ENCODE measurements around the gene FAM13B. TPM values are rescaled to one million over a fixed set of nuclear protein-coding genes. Genes with fewer than 3 reads are reported as not detected.

The FAM13B gene
- total and polyA plus RNA-seq, 2 experiments from 2014 or later: 8.1 to 22.7 TPM

DNA sequence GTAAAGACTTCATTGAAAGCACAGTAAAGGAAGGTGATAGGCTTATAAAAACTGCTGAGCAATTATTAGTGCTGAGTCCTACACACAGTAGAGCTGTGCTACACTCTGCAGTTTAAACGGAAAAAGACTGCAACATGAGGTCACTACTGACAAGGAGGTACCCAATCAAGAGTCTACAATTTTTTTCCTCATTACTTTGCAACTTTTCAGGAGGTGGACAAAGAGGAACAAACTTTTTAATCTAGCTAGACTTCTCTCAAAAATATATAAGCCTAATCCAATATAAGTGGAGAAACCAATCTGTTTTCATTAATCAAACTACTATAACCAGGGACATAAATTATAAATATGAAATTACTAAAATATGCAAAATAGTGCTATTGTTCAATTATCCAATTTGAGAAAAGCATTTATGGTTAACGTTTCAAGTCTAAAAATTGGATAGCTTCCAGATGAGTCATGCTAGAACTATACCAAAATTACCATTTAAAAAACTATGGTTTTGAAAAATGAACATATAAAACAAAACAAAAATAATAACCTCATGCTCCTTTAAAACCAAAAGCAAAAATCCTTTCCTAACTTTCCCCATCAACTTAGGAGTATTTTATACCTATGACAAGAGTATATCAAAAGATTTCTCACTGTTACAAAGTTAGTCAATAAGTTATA, 37.7 kb downstream of the FAM13B start:
- Histone ChIP-seq H3K9me3 (ENCODE audit: low read depth) (no peaks in the 10 kb centered on the region), H3K9me2 (replicated peaks; ENCODE audit: insufficient read depth) (no peaks in the 10 kb centered on the region), H2AFZ (no peak overlapping the region), H4K20me1 (ENCODE audit: insufficient read depth, poor library complexity, severe bottlenecking) (no peaks in the 10 kb centered on the region), H3K27me3 (no peaks in the 10 kb centered on the region), H3K4me2 (no peak overlapping the region), H3K4me1 (ENCODE audit: insufficient read depth) (no peaks in the 10 kb centered on the region), H3K79me2 (peaks cover 56% of the 10 kb centered on the region), H3K27ac (no peak overlapping the region), H3K4me3 (no peak overlapping the region), H3K36me3 (replicated peaks; ENCODE audit: insufficient read depth, low read depth) (no peaks in the 10 kb centered on the region)
- TF ChIP-seq EZH2phosphoT487 (IDR thresholded peaks at IDR 0.05; ENCODE audit: low read depth, severe bottlenecking, unreplicated experiment): no peak
- TF ChIP-seq EZH2 (IDR thresholded peaks at IDR 0.05; ENCODE audit: borderline replicate concordance): no peak
- TF ChIP-seq, protein P1, sequence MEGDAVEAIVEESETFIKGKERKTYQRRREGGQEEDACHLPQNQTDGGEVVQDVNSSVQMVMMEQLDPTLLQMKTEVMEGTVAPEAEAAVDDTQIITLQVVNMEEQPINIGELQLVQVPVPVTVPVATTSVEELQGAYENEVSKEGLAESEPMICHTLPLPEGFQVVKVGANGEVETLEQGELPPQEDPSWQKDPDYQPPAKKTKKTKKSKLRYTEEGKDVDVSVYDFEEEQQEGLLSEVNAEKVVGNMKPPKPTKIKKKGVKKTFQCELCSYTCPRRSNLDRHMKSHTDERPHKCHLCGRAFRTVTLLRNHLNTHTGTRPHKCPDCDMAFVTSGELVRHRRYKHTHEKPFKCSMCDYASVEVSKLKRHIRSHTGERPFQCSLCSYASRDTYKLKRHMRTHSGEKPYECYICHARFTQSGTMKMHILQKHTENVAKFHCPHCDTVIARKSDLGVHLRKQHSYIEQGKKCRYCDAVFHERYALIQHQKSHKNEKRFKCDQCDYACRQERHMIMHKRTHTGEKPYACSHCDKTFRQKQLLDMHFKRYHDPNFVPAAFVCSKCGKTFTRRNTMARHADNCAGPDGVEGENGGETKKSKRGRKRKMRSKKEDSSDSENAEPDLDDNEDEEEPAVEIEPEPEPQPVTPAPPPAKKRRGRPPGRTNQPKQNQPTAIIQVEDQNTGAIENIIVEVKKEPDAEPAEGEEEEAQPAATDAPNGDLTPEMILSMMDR (IDR thresholded peaks at IDR 0.05; ENCODE audit: poor library complexity): no peak
- DNase-seq (ENCODE audit: low spot score): no peak
- WGBS (ENCODE audit: low lambda C conversion rate, missing lambda C conversion rate): 48% methylated on average over 2 of the region's 2 CpGs

DNA sequence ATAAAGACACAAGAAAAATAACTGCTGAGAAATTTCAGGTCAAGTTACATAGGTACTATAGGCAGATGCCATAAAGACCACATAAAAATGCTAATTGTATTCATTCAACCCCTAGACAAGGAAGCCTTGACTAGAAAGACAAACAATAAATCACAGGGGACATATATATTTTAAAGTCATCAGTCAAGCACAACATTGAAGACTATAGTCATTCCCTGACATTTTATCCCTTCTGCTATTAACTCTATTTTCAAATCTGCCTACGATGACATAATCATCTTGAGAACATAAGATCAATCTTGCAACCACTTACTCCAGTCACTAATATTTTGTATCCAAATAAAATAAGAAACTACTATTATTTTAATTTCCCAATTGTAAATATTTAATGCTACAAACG, 38.3 kb downstream of the FAM13B start:
- Histone ChIP-seq H4K20me1 (ENCODE audit: insufficient read depth, poor library complexity, severe bottlenecking) (no peaks in the 10 kb centered on the region), H3K4me3 (no peak overlapping the region), H3K4me2 (no peak overlapping the region), H3K27me3 (no peaks in the 10 kb centered on the region), H3K27ac (no peak overlapping the region), H3K9me3 (ENCODE audit: low read depth) (no peaks in the 10 kb centered on the region), H3K4me1 (ENCODE audit: insufficient read depth) (no peaks in the 10 kb centered on the region), H3K9me2 (replicated peaks; ENCODE audit: insufficient read depth) (no peaks in the 10 kb centered on the region), H3K36me3 (replicated peaks; ENCODE audit: insufficient read depth, low read depth) (no peaks in the 10 kb centered on the region), H3K79me2 (peaks cover 53% of the 10 kb centered on the region), H2AFZ (no peak overlapping the region)
- 86% methylated on average over 2 of the region's 2 CpGs for WGBS (ENCODE audit: low lambda C conversion rate, missing lambda C conversion rate)
- DNase-seq (ENCODE audit: low spot score): no peak
- TF ChIP-seq, protein P1 (IDR thresholded peaks at IDR 0.05; ENCODE audit: poor library complexity): no peak
- no peak for TF ChIP-seq EZH2 (IDR thresholded peaks at IDR 0.05; ENCODE audit: borderline replicate concordance)
- TF ChIP-seq EZH2phosphoT487 (IDR thresholded peaks at IDR 0.05; ENCODE audit: low read depth, severe bottlenecking, unreplicated experiment): no peak

DNA sequence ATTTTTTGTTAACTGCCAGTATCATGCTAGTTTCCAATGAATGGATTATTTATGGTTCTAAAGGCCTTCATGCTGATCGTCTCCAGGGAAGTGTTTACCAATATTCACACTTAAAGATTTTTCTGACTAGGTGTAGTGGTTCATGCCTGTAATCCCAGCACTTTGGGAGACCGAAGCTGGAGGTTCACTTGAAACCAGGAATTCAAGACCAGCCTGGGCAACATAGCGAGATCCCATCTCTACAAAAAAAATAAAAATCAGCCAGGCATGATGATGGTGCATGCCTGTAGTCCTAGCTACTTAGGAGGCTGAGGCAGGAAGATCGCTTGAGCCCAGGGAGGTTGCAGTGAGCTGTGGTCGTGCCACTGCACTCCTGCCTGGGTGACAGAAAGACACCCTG, 43.5 kb downstream of the FAM13B start:
- no peak overlapping the region for H3K27ac ChIP-seq
- no peaks in the 10 kb centered on the region for H3K9me3 ChIP-seq (ENCODE audit: low read depth)
- DNase-seq (ENCODE audit: low spot score): no peak
- TF ChIP-seq, protein P1 (IDR thresholded peaks at IDR 0.05; ENCODE audit: poor library complexity): no peak
- TF ChIP-seq EZH2 (IDR thresholded peaks at IDR 0.05; ENCODE audit: borderline replicate concordance): no peak
- no peaks in the 10 kb centered on the region for H3K27me3 ChIP-seq
- H3K4me2 ChIP-seq: no peak overlapping the region
- H3K36me3 ChIP-seq (replicated peaks; ENCODE audit: insufficient read depth, low read depth): no peaks in the 10 kb centered on the region
- no peak overlapping the region for H2AFZ ChIP-seq
- WGBS (ENCODE audit: low lambda C conversion rate, missing lambda C conversion rate): 94% methylated on average over 5 of the region's 5 CpGs
- no peaks in the 10 kb centered on the region for H3K4me1 ChIP-seq (ENCODE audit: insufficient read depth)
- H3K9me2 ChIP-seq (replicated peaks; ENCODE audit: insufficient read depth): no peaks in the 10 kb centered on the region
- H3K4me3 ChIP-seq: no peak overlapping the region
- H4K20me1 ChIP-seq (ENCODE audit: insufficient read depth, poor library complexity, severe bottlenecking): no peaks in the 10 kb centered on the region
- H3K79me2 ChIP-seq: peaks cover 32% of the 10 kb centered on the region

All from hepatocyte (in vitro differentiated cells).